Activated CD8-positive, alpha-beta T cell treated with anti-CD3 and anti-CD28 coated beads, Interleukin-2, amount 10 ng/mL, durations not matched to agents 7 days and 5 days (primary cell): ENCODE data around the gene CBLL1. TPM values are rescaled to one million over a fixed set of nuclear protein-coding genes. Genes with fewer than 3 reads are reported as not detected.

Experiments used
- ATAC-seq: fragments of 150-1000 bp; cut with Tn5 transposase; one replicate; pipeline ENCODE4 v1.10.0; 2021; ENCODE audit warnings: moderate library complexity
- CTCF ChIA-PET: fragments of 350-600 bp; sonication (Branson Sonifier 250); formaldehyde crosslinking; loops from one replicate; lab custom pipeline; 2021; ENCODE audit warnings: antibody characterized with exemption; lab: Charles Lee
- POLR2A ChIA-PET: fragments of 350-600 bp; sonication (Branson Sonifier 250); formaldehyde crosslinking; loops from one replicate; lab custom pipeline; 2021; ENCODE audit warnings: antibody characterized with exemption; lab: Charles Lee
- DNase-seq: peaks from one replicate; pipeline ENCODE4 v3.0.0-alpha.2; 2020
- H3K27ac Mint-ChIP-seq: one replicate; pipeline ENCODE4 v1.8.0; 2021; ENCODE audit warnings: mild to moderate bottlenecking, mixed read lengths
- H3K27me3 Mint-ChIP-seq: one replicate; pipeline ENCODE4 v1.8.0; 2021; ENCODE audit warnings: low read depth, mixed read lengths
- H3K36me3 Mint-ChIP-seq: one replicate; pipeline ENCODE4 v1.8.0; 2021; ENCODE audit warnings: low read depth, mixed read lengths
- H3K4me1 Mint-ChIP-seq: one replicate; pipeline ENCODE4 v1.8.0; 2021; ENCODE audit warnings: low read depth, mixed read lengths
- H3K4me3 Mint-ChIP-seq: one replicate; pipeline ENCODE4 v1.8.0; 2021; ENCODE audit warnings: mild to moderate bottlenecking, mixed read lengths
- H3K9me3 Mint-ChIP-seq: one replicate; pipeline ENCODE4 v1.8.0; 2022; ENCODE audit warnings: mixed read lengths; ENCODE audit not compliant: insufficient read depth
- total RNA-seq, 2 experiments: library from RNA; stranded (reverse); gene quantifications; one replicate each; pipeline ENCODE4 v1.2.3, GENCODE V29; 2021

Gene CBLL1
- total RNA-seq, 2 experiments from 2014 or later: 36.3 to 42.4 TPM

GRCh38 chr7:107746006-107746405 is 2.1 kb downstream of the CBLL1 start:
- no peak overlapping the region for H3K27ac Mint-ChIP-seq
- H3K9me3 Mint-ChIP-seq: no peaks in the 10 kb centered on the region
- POLR2A ChIA-PET: interaction anchor here (1.3 kb wide), 1 partner anchor 131 kb away, joined by 3 read pairs; no protein-coding TSS in a partner anchor
- H3K36me3 Mint-ChIP-seq: peaks cover 23% of the 10 kb centered on the region
- ATAC-seq (no peak), DNase-seq (no peak)
- H3K4me1 Mint-ChIP-seq: peaks cover 39% of the 10 kb centered on the region
- peak overlapping the region; percentile 90 for H3K4me3 Mint-ChIP-seq
- CTCF ChIA-PET: interaction anchor here (0.7 to 10.6 kb wide), 6 partner anchors 10 to 145 kb away, joined by 3 to 322 read pairs (median 4); partner anchors contain the start of gene DLD
- no peaks in the 10 kb centered on the region for H3K27me3 Mint-ChIP-seq

- no peak overlapping the region for H3K4me3 Mint-ChIP-seq
- H3K4me1 Mint-ChIP-seq: peaks cover 16% of the 10 kb centered on the region
- ATAC-seq (no peak), DNase-seq (no peak)
- peaks cover 39% of the 10 kb centered on the region for H3K36me3 Mint-ChIP-seq
- ChIA-PET CTCF (no interaction called here), POLR2A (no interaction called here)
- H3K27me3 Mint-ChIP-seq: no peaks in the 10 kb centered on the region
- H3K9me3 Mint-ChIP-seq: no peaks in the 10 kb centered on the region
- no peak overlapping the region for H3K27ac Mint-ChIP-seq
These were observed 7.2 kb downstream of the CBLL1 start for GRCh38 chr7:107751113-107751512.

GRCh38 chr7:107754642-107755041 is 10.7 kb downstream of the CBLL1 start:
- no peaks in the 10 kb centered on the region for H3K9me3 Mint-ChIP-seq
- POLR2A ChIA-PET: no interaction called here
- no peak for DNase-seq
- no peaks in the 10 kb centered on the region for H3K4me1 Mint-ChIP-seq
- CTCF ChIA-PET: interaction anchor here (1.2 kb wide), 1 partner anchor 11 kb away, joined by 4 read pairs; no protein-coding TSS in a partner anchor
- peaks cover 56% of the 10 kb centered on the region for H3K36me3 Mint-ChIP-seq
- no peak overlapping the region for H3K4me3 Mint-ChIP-seq
- H3K27me3 Mint-ChIP-seq: no peaks in the 10 kb centered on the region
- H3K27ac Mint-ChIP-seq: no peak overlapping the region
- no peak for ATAC-seq

- H3K9me3 Mint-ChIP-seq: no peaks in the 10 kb centered on the region
- ChIA-PET POLR2A (interaction anchor here (1.7 kb wide), 1 partner anchor 15 kb away, joined by 6 read pairs; the partner anchor contains the start of gene CBLL1), CTCF (interaction anchor here (2.8 kb wide), 1 partner anchor 116 kb away, joined by 6 read pairs; no protein-coding TSS in a partner anchor)
- H3K4me3 Mint-ChIP-seq: no peak overlapping the region
- ATAC-seq (no peak), DNase-seq (no peak)
- no peaks in the 10 kb centered on the region for H3K27me3 Mint-ChIP-seq
- no peaks in the 10 kb centered on the region for H3K4me1 Mint-ChIP-seq
- peaks cover 51% of the 10 kb centered on the region for H3K36me3 Mint-ChIP-seq
- no peak overlapping the region for H3K27ac Mint-ChIP-seq
These were observed 14.7 kb downstream of the CBLL1 start for GRCh38 chr7:107758667-107759066.

- CTCF ChIA-PET: interaction anchor here (1.3 kb wide), 1 partner anchor 107 kb away, joined by 4 read pairs; no protein-coding TSS in a partner anchor
- no peak for ATAC-seq
These were observed 23.4 kb downstream of the CBLL1 start for GRCh38 chr7:107767391-107767790.

GRCh38 chr7:107768263-107768662 is 24.3 kb downstream of the CBLL1 start:
- Mint-ChIP-seq H3K9me3 (no peaks in the 10 kb centered on the region), H3K36me3 (peaks cover 6% of the 10 kb centered on the region)

More at GRCh38 chr7:107767391-107767790, 23.4 kb downstream of the CBLL1 start:
- peaks cover 11% of the 10 kb centered on the region for H3K4me1 Mint-ChIP-seq
- DNase-seq: no peak
- no peak overlapping the region for H3K27ac Mint-ChIP-seq
- no peak overlapping the region for H3K4me3 Mint-ChIP-seq
- H3K36me3 Mint-ChIP-seq: peaks cover 7% of the 10 kb centered on the region
- peaks cover 2% of the 10 kb centered on the region for H3K27me3 Mint-ChIP-seq
- POLR2A ChIA-PET: no interaction called here
- H3K9me3 Mint-ChIP-seq: no peaks in the 10 kb centered on the region

GRCh38 chr7:107773027-107773426 is 29.1 kb downstream of the CBLL1 start:
- no peak overlapping the region for H3K27ac Mint-ChIP-seq
- DNase-seq: no peak
- no peaks in the 10 kb centered on the region for H3K4me1 Mint-ChIP-seq
- H3K9me3 Mint-ChIP-seq: no peaks in the 10 kb centered on the region
- H3K36me3 Mint-ChIP-seq: no peaks in the 10 kb centered on the region
- H3K4me3 Mint-ChIP-seq: no peak overlapping the region
- ChIA-PET POLR2A (no interaction called here), CTCF (interaction anchor here (1.4 kb wide), 2 partner anchors 30 to 102 kb away, joined by 4 to 9 read pairs; partner anchors contain the start of gene CBLL1)
- no peak for ATAC-seq
- H3K27me3 Mint-ChIP-seq: peaks cover 2% of the 10 kb centered on the region

More at GRCh38 chr7:107768263-107768662, 24.3 kb downstream of the CBLL1 start:
- ChIA-PET POLR2A (no interaction called here), CTCF (no interaction called here)
- DNase-seq: no peak
- Mint-ChIP-seq H3K4me1 (peaks cover 11% of the 10 kb centered on the region), H3K4me3 (no peak overlapping the region), H3K27me3 (peaks cover 2% of the 10 kb centered on the region), H3K27ac (no peak overlapping the region)
- ATAC-seq: no peak

- Mint-ChIP-seq H3K27ac (no peak overlapping the region), H3K9me3 (no peaks in the 10 kb centered on the region), H3K4me1 (no peaks in the 10 kb centered on the region), H3K27me3 (no peaks in the 10 kb centered on the region), H3K36me3 (no peaks in the 10 kb centered on the region), H3K4me3 (no peak overlapping the region)
- POLR2A ChIA-PET: no interaction called here
- ATAC-seq (no peak), DNase-seq (no peak)
- CTCF ChIA-PET: interaction anchor here (1.7 kb wide), 1 partner anchor 97 kb away, joined by 9 read pairs; no protein-coding TSS in a partner anchor
These were observed 33.8 kb downstream of the CBLL1 start for GRCh38 chr7:107777702-107778101.

- Mint-ChIP-seq H3K4me3 (no peak overlapping the region), H3K4me1 (no peaks in the 10 kb centered on the region), H3K9me3 (no peaks in the 10 kb centered on the region), H3K27ac (no peak overlapping the region), H3K36me3 (no peaks in the 10 kb centered on the region), H3K27me3 (peaks cover 2% of the 10 kb centered on the region)
- no peak for ATAC-seq
- ChIA-PET POLR2A (no interaction called here), CTCF (interaction anchor here (1.7 kb wide), 1 partner anchor 96 kb away, joined by 9 read pairs; no protein-coding TSS in a partner anchor)
- DNase-seq: no peak
These were observed 34.3 kb downstream of the CBLL1 start for GRCh38 chr7:107778283-107778682.

- ChIA-PET CTCF (no interaction called here), POLR2A (no interaction called here)
- Mint-ChIP-seq H3K27me3 (peaks cover 2% of the 10 kb centered on the region), H3K9me3 (no peaks in the 10 kb centered on the region), H3K36me3 (no peaks in the 10 kb centered on the region), H3K27ac (no peak overlapping the region), H3K4me3 (no peak overlapping the region), H3K4me1 (no peaks in the 10 kb centered on the region)
- DNase-seq: no peak
- ATAC-seq: no peak
These were observed 35.7 kb downstream of the CBLL1 start for GRCh38 chr7:107779647-107780099.

GRCh38 chr7:107782374-107782773 is 38.4 kb downstream of the CBLL1 start:
- Mint-ChIP-seq H3K27me3 (peaks cover 2% of the 10 kb centered on the region), H3K9me3 (no peaks in the 10 kb centered on the region), H3K36me3 (no peaks in the 10 kb centered on the region), H3K4me1 (peaks cover 7% of the 10 kb centered on the region), H3K27ac (no peak overlapping the region), H3K4me3 (no peak overlapping the region)
- ATAC-seq (no peak), DNase-seq (no peak)
- CTCF ChIA-PET: interaction anchor here (1.6 kb wide), 1 partner anchor 11 kb away, joined by 3 read pairs; no protein-coding TSS in a partner anchor
- POLR2A ChIA-PET: no interaction called here

GRCh38 chr7:107783648-107784047 is 39.7 kb downstream of the CBLL1 start:
- H3K36me3 Mint-ChIP-seq: no peaks in the 10 kb centered on the region
- POLR2A ChIA-PET: no interaction called here
- CTCF ChIA-PET: no interaction called here
- no peak overlapping the region for H3K27ac Mint-ChIP-seq
- H3K27me3 Mint-ChIP-seq: peaks cover 2% of the 10 kb centered on the region
- H3K4me1 Mint-ChIP-seq: peaks cover 7% of the 10 kb centered on the region
- no peak overlapping the region for H3K4me3 Mint-ChIP-seq
- ATAC-seq: no peak
- no peaks in the 10 kb centered on the region for H3K9me3 Mint-ChIP-seq
- DNase-seq: no peak
